CD4-positive, alpha-beta T cell treated with Interleukin-21 for 1 hour (primary cell): ENCODE data around the gene PACC1.
"Not testable (repeated sequence)": the region's sequence is repeated elsewhere in the genome, so short reads cannot be mapped to it uniquely, and the experiment has no call there.

Experiments used
- DNase-seq: peaks from one replicate; pipeline ENCODE4 v3.0.0-alpha.2; 2020

PACC1 gene

DNA sequence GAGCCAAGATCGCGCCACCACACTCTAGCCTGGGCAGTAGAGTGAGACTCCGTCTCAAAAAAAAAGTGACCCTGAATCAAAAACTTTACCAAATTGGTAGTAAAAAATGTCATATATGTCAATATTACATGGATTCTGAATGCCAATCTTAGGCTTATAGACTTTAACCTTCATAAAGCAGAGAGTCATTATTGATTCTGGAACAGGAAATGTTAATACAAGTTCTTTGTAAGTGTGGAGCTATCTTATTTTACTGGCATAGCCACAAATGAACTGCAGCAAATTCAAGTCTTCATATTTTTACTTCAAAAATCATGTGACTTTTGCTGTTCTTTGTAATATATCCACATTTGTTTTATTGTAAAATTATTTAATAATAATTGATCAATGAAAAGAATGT, 88.1 kb downstream of the PACC1 start:
- DNase-seq = no peak

DNA sequence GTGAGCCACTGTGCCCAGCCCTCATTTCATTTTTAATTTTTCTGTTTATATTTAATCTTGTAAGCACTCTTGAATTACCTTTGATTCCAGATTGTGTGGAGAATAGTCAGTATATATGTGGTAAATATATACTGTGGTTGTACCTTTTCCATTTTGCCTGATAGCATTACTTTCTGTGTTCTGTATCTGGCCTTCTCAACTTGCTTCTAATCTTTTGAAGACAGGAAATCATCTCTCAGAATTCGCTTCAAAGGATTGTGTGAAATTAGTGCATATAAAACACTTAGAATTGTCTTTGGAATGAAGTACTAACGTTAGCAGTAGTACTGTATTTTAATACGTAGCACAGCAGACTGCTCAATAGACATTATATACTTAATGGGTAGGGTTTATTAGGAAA, 91.6 kb downstream of the PACC1 start:
- no peak for DNase-seq

DNA sequence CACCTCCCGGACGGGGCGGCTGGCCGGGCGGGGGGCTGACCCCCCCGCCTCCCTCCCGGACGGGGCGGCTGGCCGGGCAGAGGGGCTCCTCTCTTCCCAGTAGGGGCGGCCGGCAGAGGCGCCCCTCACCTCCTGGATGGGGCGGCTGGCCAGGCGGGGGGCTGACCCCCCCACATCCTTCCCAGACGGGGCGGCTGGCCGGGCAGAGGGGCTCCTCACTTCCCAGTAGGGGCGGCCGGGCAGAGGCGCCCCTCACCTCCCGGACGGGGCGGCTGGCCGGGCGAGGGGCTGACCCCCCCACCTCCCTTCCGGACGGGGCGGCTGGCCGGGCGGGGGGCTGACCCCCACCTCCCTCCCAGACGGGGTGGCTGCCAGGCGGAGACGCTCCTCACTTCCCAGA, 93.7 kb downstream of the PACC1 start:
- DNase-seq = not testable (repeated sequence)

- DNase-seq = no peak
Observed at GRCh38 chr1:212317916-212318315, 96.8 kb downstream of the PACC1 start.

GRCh38 chr1:212315907-212316306, 98.8 kb downstream of the PACC1 start:
- DNase-seq = peak; percentile 19

DNA sequence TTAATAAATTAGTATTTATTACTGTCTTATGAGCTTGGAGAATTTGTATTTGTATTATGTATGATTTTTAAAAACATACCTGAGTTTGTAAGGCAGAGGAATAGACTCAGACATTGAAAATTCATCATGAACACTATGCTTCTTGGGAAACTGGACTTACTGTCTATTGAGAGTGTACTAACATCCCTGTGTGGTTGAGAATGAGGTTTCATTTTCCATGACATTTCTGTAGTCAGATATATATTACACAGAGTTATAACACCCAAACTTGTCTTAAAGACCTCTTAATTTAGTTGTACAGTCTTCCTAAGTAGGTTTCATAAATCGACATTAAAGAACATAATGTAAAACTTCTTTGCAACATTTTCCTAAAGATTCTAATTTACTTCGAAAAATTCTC, 99.5 kb downstream of the PACC1 start:
- DNase-seq = no peak
